ENCODE results near the gene RALGDS. TPM values are rescaled to one million over a fixed set of nuclear protein-coding genes. Genes with fewer than 3 reads are reported as not detected.

RALGDS gene
- total and polyA plus RNA-seq, 2 of the 4 experiments (the other 2 are of a cell fraction) = 13.1 to 36.9 TPM

GRCh38 chr9:133098104-133098754 is 22.8 kb downstream of the RALGDS start:
- Histone ChIP-seq H2AK5ac (ENCODE audit: low read depth, low read length) (no peak overlapping the region), H3K36me3 (ENCODE audit: control insufficient read depth, insufficient read depth, low read length) (peaks cover 47% of the 10 kb centered on the region), H3K9me3 (ENCODE audit: control insufficient read depth, insufficient read depth, low read length) (peaks cover 5% of the 10 kb centered on the region; the same call in 1 of the 2 replicates), H3K4me1 (ENCODE audit: control insufficient read depth, insufficient read depth, low read length) (no peaks in the 10 kb centered on the region), H3K18ac (ENCODE audit: low read depth, low read length) (no peak overlapping the region), H3K4ac (ENCODE audit: low read depth, low read length) (no peak overlapping the region), H3K9me1 (ENCODE audit: insufficient read depth, low read length) (no peaks in the 10 kb centered on the region), H2AFZ (replicated peaks; ENCODE audit: low read length, poor library complexity) (peak overlapping the region; percentile 32), H2BK5ac (ENCODE audit: low read depth, low read length, poor library complexity, severe bottlenecking) (no peak overlapping the region), H3K9ac (ENCODE audit: low read depth, low read length) (no peak overlapping the region), H4K91ac (ENCODE audit: insufficient read depth, low read depth, low read length) (no peak overlapping the region), H4K5ac (ENCODE audit: low read depth, low read length) (no peak overlapping the region), H3K27ac (ENCODE audit: insufficient read depth, low read length) (no peak overlapping the region), H2BK15ac (ENCODE audit: low read depth, low read length) (no peak overlapping the region), H3K4me3 (ENCODE audit: insufficient read depth, low read depth, low read length) (no peak overlapping the region), H3K23ac (ENCODE audit: low read depth, low read length) (no peak overlapping the region), H3K56ac (ENCODE audit: extremely low read depth, insufficient read depth, low read length) (no peak overlapping the region), H3K4me2 (ENCODE audit: low read depth, low read length) (no peak overlapping the region), H2BK20ac (ENCODE audit: low read depth, low read length) (no peak overlapping the region), H4K20me1 (ENCODE audit: insufficient read depth, low read length) (peaks cover 3% of the 10 kb centered on the region; the same call in 1 of the 2 replicates), H3K14ac (replicated peaks; ENCODE audit: low read depth, low read length) (no peak overlapping the region), H4K8ac (ENCODE audit: low read depth in 2 of 2, low read length in 2 of 2) (no peak overlapping the region), H3K79me1 (ENCODE audit: low read depth in 1 of 2, low read length in 2 of 2) (no peaks in the 10 kb centered on the region; a peak in 1 of 4 replicates), H2AK9ac (replicated peaks; ENCODE audit: low read depth, low read length, poor library complexity) (no peak overlapping the region), H2BK120ac (ENCODE audit: low read depth, low read length) (no peak overlapping the region), H3K27me3 (ENCODE audit: control insufficient read depth, insufficient read depth, low read length) (no peaks in the 10 kb centered on the region)
- intact Hi-C loops (cut with micrococcal nuclease) = no loop called here
- no peak for DNase-seq
- dilution Hi-C loops (cut with HindIII; ENCODE audit: low sequenced_read_pairs, unreplicated experiment) = no loop called here
- BruUV-seq (replicated peaks) = no TSS peak
- in situ Hi-C loops (cut with MboI; ENCODE audit: low sequenced_read_pairs) = no loop called here
- ATAC-seq (ENCODE audit: low read depth) = no peak
- WGBS, 2 experiments (ENCODE audit: extremely low coverage in 2 of 2, insufficient read length in 1 of 2) = 91% methylated on average over 7 of the region's 16 CpGs; no CpG with 5 or more reads in 1 of the 2 experiments
- TF ChIP-seq POLR2A (IDR thresholded peaks at IDR 0.05; ENCODE audit: low read depth, low read length) (no peak), USF2 (IDR thresholded peaks at IDR 0.05; ENCODE audit: low read depth, low read length) (no peak), CHD1 (IDR thresholded peaks at IDR 0.05; ENCODE audit: low read depth, low read length) (no peak), CTCF (conservative IDR thresholded peaks at IDR 0.05; ENCODE audit: low read depth, low read length) (no peak), MAFK (IDR thresholded peaks at IDR 0.05; ENCODE audit: low read depth, low read length) (no peak), RFX5 (IDR thresholded peaks at IDR 0.05; ENCODE audit: low read depth, low read length) (no peak), RAD21 (IDR thresholded peaks at IDR 0.05; ENCODE audit: low read length) (no peak), CEBPB (IDR thresholded peaks at IDR 0.05; ENCODE audit: low read depth, low read length) (no peak), MAZ (IDR thresholded peaks at IDR 0.05; ENCODE audit: borderline replicate concordance, low read depth, low read length) (no peak), MXI1 (IDR thresholded peaks at IDR 0.05; ENCODE audit: borderline replicate concordance, low read depth, low read length) (no peak), BHLHE40 (IDR thresholded peaks at IDR 0.05; ENCODE audit: low read depth, low read length) (no peak), FOS (IDR thresholded peaks at IDR 0.05; ENCODE audit: low read depth, low read length) (no peak), NFE2L2 (IDR thresholded peaks at IDR 0.05; ENCODE audit: low read depth, low read length) (no peak), SMC3 (IDR thresholded peaks at IDR 0.05; ENCODE audit: low read depth, low read length) (no peak), ELK1 (IDR thresholded peaks at IDR 0.05; ENCODE audit: borderline replicate concordance, low read depth, low read length) (no peak)
- CTCF ChIA-PET = no interaction called here
- POLR2A ChIA-PET (ENCODE audit: unreplicated experiment) = no interaction called here

Measured in IMR-90 (cell line).